PC-3 (cell line): ENCODE measurements around the gene FBXO4. TPM values are rescaled to one million over a fixed set of nuclear protein-coding genes. Genes with fewer than 3 reads are reported as not detected.
"Not testable (repeated sequence)": the region's sequence is repeated elsewhere in the genome, so short reads cannot be mapped to it uniquely, and the experiment has no call there.

Source experiments
- ATAC-seq: fragments of 200-7000 bp; cut with Tn5 transposase; 2 replicates; pipeline ENCODE4 v1.9.1; 2020; ENCODE audit warnings: mild to moderate bottlenecking, moderate library complexity
- BruUV-seq: library from RNA; stranded (reverse); fragments of 400-500 nt; replicated peaks from 2 replicates; lab custom pipeline; 2021; lab: Mats Ljungman, UMichigan
- CTCF ChIA-PET: fragments of 300-600 bp; sonication (Branson Sonifier 250); formaldehyde crosslinking; loops from one replicate; lab custom pipeline; 2022; ENCODE audit warnings: antibody characterized with exemption; lab: Charles Lee
- POLR2A ChIA-PET: fragments of 300-600 bp; sonication (Branson Sonifier 250); formaldehyde crosslinking; loops from one replicate; lab custom pipeline; 2022; ENCODE audit warnings: antibody characterized with exemption; ENCODE audit not compliant: unreplicated experiment; lab: Charles Lee
- DNase-seq: peaks from one replicate; pipeline ENCODE4 v3.0.0-alpha.2; 2015
- H2AFZ ChIP-seq: fragments of 300-600 bp; sonication (generic); 2 replicates; pipeline ENCODE4 v1.6.0; 2016; ENCODE audit warnings: antibody characterized with exemption, low read length
- H3F3A ChIP-seq: fragments of 300-600 bp; sonication (generic); one replicate; pipeline ENCODE4 v1.6.0; 2017; ENCODE audit warnings: antibody characterized with exemption, low read length, control low read depth, mild to moderate bottlenecking; ENCODE audit not compliant: unreplicated experiment
- H3K27ac ChIP-seq: fragments of 300-600 bp; sonication (generic); 2 replicates; pipeline ENCODE4 v1.5.1; 2016; ENCODE audit warnings: mild to moderate bottlenecking, low read length
- H3K27me3 ChIP-seq: fragments of 300-600 bp; sonication (generic); 2 replicates; pipeline ENCODE4 v1.6.1; 2016; ENCODE audit warnings: low read length, mixed read lengths
- H3K36me3 ChIP-seq: fragments of 300-600 bp; sonication (generic); 2 replicates; pipeline ENCODE4 v1.6.1; 2016; ENCODE audit warnings: low read depth, mixed run types, low read length, mixed read lengths
- H3K4me1 ChIP-seq: fragments of 300-600 bp; sonication (generic); 2 replicates; pipeline ENCODE4 v1.5.1; 2016; ENCODE audit warnings: low read length; ENCODE audit not compliant: insufficient read depth
- H3K4me2 ChIP-seq: fragments of 300-600 bp; sonication (generic); 2 replicates; pipeline ENCODE4 v1.6.0; 2016; ENCODE audit warnings: low read length
- H3K4me3 ChIP-seq: fragments of 300-600 bp; sonication (generic); 2 replicates; pipeline ENCODE4 v1.5.1; 2016; ENCODE audit warnings: mild to moderate bottlenecking, low read length, mixed read lengths
- H3K79me2 ChIP-seq: fragments of 300-600 bp; sonication (generic); 2 replicates; pipeline ENCODE4 v1.6.1; 2017; ENCODE audit warnings: low read length, mixed read lengths
- H3K9ac ChIP-seq: fragments of 300-600 bp; sonication (generic); 2 replicates; pipeline ENCODE4 v1.6.0; 2016; ENCODE audit warnings: mild to moderate bottlenecking, low read length
- H3K9me2 ChIP-seq: fragments of 300-600 bp; sonication (generic); replicated peaks from 2 replicates; pipeline ENCODE4 v1.6.1; 2016; ENCODE audit warnings: mixed run types, low read length, mixed read lengths
- H3K9me3 ChIP-seq: fragments of 300-600 bp; sonication (generic); 2 replicates; pipeline ENCODE4 v1.6.1; 2016; ENCODE audit warnings: low read length, mixed read lengths
- H4K20me1 ChIP-seq: fragments of 300-600 bp; sonication (generic); 2 replicates; pipeline ENCODE4 v1.6.1; 2016; ENCODE audit warnings: low read length, mixed read lengths
- CTCF ChIP-seq: fragments of 300-600 bp; sonication (generic); conservative IDR thresholded peaks from 2 replicates; pipeline ENCODE4 v1.5.1; 2017; ENCODE audit warnings: antibody characterized with exemption, low read depth, mild to moderate bottlenecking, low read length
- EZH2 ChIP-seq: fragments of 300-600 bp; sonication (generic); IDR thresholded peaks from one replicate; pipeline ENCODE4 v1.6.1; 2017; ENCODE audit warnings: antibody characterized with exemption, mild to moderate bottlenecking, low read length; ENCODE audit not compliant: unreplicated experiment
- EZH2phosphoT487 ChIP-seq: fragments of 300-600 bp; sonication (generic); IDR thresholded peaks from 2 replicates; pipeline ENCODE4 v1.6.1; 2018; ENCODE audit warnings: mild to moderate bottlenecking, antibody characterized with exemption, low read length, borderline replicate concordance
- intact Hi-C: fragments of 100-400 bp; cut with micrococcal nuclease; formaldehyde crosslinking; loops from 2 replicates; pipeline ENCODE4 v1.9.0; 2023
- total RNA-seq: library from RNA; depleted of rRNA; stranded (reverse); fragments of >200 nt; gene quantifications from 2 replicates; pipeline ENCODE4 v1.2.3, GENCODE V29; 2014

Gene FBXO4
- total RNA-seq, 1 experiment from 2014 or later = 18.1 TPM

- Histone ChIP-seq H2AFZ (no peak overlapping the region), H3K4me3 (no peak overlapping the region), H3K4me1 (no peaks in the 10 kb centered on the region), H3K36me3 (no peaks in the 10 kb centered on the region), H3K4me2 (no peak overlapping the region), H4K20me1 (no peaks in the 10 kb centered on the region), H3K27ac (no peak overlapping the region), H3K9ac (no peak overlapping the region), H3K9me2 (no peaks in the 10 kb centered on the region), H3K27me3 (0 out of 2 replicates have a peak, but pooled peaks cover 3% of the 10 kb centered on the region), H3K9me3 (no peaks in the 10 kb centered on the region), H3K79me2 (no peaks in the 10 kb centered on the region), H3F3A (no peaks in the 10 kb centered on the region)
- TF ChIP-seq EZH2phosphoT487 (no peak), CTCF (no peak), EZH2 (no peak)
- ChIA-PET POLR2A (no interaction called here), CTCF (no interaction called here)
- BruUV-seq = no TSS peak
- peak; percentile 15 for DNase-seq
- intact Hi-C loops = no loop called here
- no peak for ATAC-seq
Observed at GRCh38 chr5:41980396-41980795, 55.3 kb downstream of the FBXO4 start.

DNA sequence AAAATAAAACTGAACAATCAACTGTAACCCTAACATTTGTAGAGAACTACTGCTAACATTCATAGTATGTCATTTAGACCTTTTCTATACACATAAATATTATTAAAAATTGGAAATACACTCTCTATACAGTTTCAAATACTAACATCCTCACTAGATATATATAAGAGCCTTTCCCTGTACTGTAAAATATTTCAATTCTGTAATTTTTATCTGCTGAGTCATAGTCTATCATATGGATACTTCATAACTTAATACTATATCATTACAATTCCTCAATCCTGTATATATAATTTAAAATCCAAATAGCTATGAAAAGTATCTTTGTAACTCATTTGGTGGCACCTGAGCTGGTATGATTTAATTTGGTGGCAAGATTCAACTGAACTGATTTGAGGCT is 55.8 kb downstream of the FBXO4 start:
- Histone ChIP-seq H3K27ac (no peak overlapping the region), H3K79me2 (no peaks in the 10 kb centered on the region), H3K4me3 (no peak overlapping the region), H3F3A (no peaks in the 10 kb centered on the region), H3K9me3 (no peaks in the 10 kb centered on the region), H3K9me2 (no peaks in the 10 kb centered on the region), H3K27me3 (0 out of 2 replicates have a peak, but pooled peaks cover 3% of the 10 kb centered on the region), H3K4me2 (no peak overlapping the region), H3K4me1 (no peaks in the 10 kb centered on the region), H3K9ac (no peak overlapping the region), H4K20me1 (no peaks in the 10 kb centered on the region), H2AFZ (no peak overlapping the region), H3K36me3 (no peaks in the 10 kb centered on the region)
- POLR2A ChIA-PET = no interaction called here
- BruUV-seq = no TSS peak
- DNase-seq = no peak
- ATAC-seq = no peak
- intact Hi-C loops = no loop called here
- TF ChIP-seq EZH2phosphoT487 = no peak
- TF ChIP-seq CTCF = no peak
- no peak for TF ChIP-seq EZH2
- CTCF ChIA-PET = no interaction called here

DNA sequence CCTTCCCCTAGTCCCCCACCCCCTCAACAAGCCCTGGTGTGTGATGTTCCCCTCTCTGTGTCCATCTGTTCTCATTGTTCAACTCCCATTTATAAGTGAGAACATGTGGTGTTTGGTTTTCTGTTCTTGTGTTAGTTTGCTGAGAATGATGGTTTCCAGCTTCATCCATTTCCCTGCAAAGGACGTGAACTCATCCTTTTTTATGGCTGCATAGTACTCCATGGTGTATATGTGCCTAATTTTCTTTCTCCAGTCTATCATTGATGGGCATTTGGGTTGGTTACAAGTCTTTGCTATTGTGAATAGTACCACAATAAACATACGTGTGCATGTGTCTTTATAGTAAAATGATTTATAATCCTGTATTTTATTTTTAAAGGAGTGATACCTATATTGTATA is 57.8 kb downstream of the FBXO4 start:
- ATAC-seq, H3K36me3 ChIP-seq, H3K27ac ChIP-seq, BruUV-seq, intact Hi-C loops, H4K20me1 ChIP-seq, H3K4me1 ChIP-seq, H3K9me3 ChIP-seq, H3K79me2 ChIP-seq, H3F3A ChIP-seq, H3K9ac ChIP-seq, H3K4me3 ChIP-seq, H3K9me2 ChIP-seq, POLR2A ChIA-PET, H2AFZ ChIP-seq, H3K4me2 ChIP-seq, DNase-seq, CTCF ChIA-PET: not testable (repeated sequence)
- H3K27me3 ChIP-seq = peaks cover 16% of the 10 kb centered on the region
